ENCODE results near the gene LHX3.

The LHX3 gene

DNA sequence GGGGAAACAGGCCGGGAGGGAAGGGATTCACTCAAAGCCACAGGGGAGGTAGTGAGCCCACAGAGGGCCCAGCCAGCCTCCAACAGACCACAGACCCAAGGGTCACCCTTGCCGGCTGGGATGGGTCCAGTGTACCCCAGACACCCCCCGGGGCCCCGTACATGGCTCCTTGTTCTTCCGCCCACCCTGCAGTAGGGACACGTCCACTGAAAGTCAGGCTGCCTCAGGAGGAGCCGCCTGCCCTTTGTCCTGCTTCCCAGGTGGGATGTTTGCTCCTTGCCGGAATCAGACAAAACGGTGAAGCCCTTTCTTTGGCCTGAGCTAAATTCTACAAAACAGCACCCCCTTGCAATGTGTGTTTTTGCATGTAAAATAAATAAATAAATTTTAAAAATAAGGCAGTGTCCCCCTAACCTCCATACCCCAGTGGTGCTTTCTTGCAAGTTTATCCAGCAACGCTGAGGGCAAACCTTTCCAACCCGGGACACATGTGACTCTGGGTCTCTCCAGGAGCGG lies 25.8 kb downstream of the LHX3 start:
- TF ChIP-seq, protein P1, sequence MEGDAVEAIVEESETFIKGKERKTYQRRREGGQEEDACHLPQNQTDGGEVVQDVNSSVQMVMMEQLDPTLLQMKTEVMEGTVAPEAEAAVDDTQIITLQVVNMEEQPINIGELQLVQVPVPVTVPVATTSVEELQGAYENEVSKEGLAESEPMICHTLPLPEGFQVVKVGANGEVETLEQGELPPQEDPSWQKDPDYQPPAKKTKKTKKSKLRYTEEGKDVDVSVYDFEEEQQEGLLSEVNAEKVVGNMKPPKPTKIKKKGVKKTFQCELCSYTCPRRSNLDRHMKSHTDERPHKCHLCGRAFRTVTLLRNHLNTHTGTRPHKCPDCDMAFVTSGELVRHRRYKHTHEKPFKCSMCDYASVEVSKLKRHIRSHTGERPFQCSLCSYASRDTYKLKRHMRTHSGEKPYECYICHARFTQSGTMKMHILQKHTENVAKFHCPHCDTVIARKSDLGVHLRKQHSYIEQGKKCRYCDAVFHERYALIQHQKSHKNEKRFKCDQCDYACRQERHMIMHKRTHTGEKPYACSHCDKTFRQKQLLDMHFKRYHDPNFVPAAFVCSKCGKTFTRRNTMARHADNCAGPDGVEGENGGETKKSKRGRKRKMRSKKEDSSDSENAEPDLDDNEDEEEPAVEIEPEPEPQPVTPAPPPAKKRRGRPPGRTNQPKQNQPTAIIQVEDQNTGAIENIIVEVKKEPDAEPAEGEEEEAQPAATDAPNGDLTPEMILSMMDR (conservative IDR thresholded peaks at IDR 0.05; ENCODE audit: low read length) = no peak
- no peak overlapping the region for H3K4me3 ChIP-seq (ENCODE audit: low read length)
- DNase-seq (ENCODE audit: low read depth) = no peak

DNA sequence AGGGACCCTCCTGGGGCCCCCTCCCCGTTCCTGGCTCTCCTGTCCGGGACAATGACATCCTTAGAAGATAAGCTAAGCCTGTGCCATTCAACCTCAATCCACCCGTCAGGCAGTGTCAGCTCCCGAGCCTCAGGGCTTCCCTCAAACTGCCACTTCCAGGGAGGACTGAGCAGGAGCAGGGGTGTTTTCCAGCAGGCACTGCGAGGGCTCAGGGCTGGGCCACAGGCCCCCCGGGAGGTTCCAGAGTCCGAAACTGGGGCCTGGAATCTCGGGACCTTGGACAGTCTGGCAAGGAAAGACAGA lies 26.2 kb downstream of the LHX3 start:
- no peak for DNase-seq (ENCODE audit: low read depth)
- TF ChIP-seq, protein P1 (conservative IDR thresholded peaks at IDR 0.05; ENCODE audit: low read length) = no peak
- H3K4me3 ChIP-seq (ENCODE audit: low read length) = no peak overlapping the region

DNA sequence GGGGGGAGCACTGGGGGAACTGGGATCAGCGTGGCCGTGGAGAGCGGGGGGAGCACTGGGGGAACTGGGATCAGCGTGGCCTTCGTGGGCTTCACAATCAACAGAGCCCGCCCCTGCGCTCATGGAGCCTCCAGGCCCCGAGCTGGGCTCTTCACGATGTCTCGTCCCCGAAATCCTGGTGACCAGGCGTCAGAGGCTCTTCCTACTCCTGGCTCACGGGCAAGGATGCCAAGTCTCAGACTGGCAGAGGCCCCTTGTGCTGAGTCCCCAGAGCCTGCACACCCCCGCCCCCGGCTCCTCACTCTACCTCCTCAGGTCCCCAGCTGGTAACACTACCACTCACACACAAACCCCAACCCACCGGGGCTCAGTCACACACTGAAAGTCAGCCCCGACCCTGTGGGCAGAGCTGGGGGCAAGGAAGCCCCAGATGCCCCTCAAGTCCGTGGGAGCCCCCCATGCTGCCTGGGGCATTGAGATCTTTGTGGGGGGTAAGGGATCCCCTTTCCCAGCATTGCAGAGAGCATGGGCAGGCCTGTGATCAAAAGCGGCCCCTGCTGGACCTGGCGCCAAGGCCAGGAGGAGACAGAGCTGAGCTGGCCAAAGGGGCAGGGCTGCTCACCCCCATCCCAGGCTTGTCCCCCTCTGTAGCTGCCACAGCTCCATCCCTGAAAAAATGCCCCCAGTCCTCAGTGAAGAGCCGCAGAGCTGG lies 26.7 kb downstream of the LHX3 start:
- TF ChIP-seq, protein P1 (conservative IDR thresholded peaks at IDR 0.05; ENCODE audit: low read length) = no peak

DNA sequence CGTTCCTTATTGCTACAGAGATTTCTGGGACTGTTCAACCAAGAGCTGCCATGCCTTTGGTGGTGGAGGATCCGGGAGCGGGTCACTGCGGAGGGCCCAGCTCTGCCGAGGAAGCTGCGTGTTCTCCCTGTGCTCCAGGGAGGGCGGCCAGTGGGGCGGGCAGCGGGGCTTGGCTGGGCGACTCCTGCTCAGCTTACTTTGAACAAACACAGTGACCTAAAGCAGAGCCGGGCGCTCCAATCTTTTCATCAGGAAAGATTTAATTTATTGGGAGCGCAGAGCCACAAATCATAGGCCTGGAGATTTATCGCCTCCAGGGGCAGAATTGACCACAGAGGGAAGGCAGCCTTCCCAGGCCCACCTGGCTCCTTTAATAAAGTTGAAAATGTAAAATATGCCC lies 27.7 kb downstream of the LHX3 start:
- DNase-seq (ENCODE audit: low read depth) = no peak
- TF ChIP-seq, protein P1 (conservative IDR thresholded peaks at IDR 0.05; ENCODE audit: low read length) = no peak
- no peak overlapping the region for H3K4me3 ChIP-seq (ENCODE audit: low read length)

More for the DNA sequence above, 26.7 kb downstream of the LHX3 start:
- H3K4me3 ChIP-seq (ENCODE audit: low read length) = no peak overlapping the region
- no peak for DNase-seq (ENCODE audit: low read depth)

DNA sequence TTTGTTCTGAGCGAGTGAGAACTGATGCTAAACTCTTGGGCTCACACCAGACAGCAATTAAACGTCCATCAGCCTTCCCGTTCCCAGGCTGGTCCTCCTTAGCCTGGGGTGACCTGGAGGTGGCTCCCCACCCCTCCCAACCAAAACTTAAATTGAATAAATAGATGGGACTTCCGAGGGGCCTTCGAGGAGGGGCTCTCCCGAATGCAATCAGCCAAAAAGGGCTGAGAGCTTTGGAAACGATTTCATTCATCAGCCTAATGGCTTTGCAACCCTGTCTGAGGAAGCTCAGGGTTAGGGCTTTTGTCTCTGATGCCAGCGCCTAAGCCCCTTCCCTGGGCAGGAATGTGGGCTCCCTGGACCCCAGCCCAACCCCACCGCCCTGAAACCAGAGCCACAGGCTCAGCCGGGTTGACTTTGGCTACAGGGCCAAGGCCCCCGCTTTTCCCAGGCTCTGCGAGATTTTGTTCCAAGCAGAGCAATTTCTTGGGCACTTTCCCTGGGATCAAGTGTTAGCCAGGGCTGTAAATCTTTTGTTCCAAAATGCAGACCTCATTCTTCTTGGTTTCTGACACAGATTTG lies 29.2 kb downstream of the LHX3 start:
- no peak for DNase-seq (ENCODE audit: low read depth)
- H3K4me3 ChIP-seq (ENCODE audit: low read length) = no peak overlapping the region
- TF ChIP-seq, protein P1 (conservative IDR thresholded peaks at IDR 0.05; ENCODE audit: low read length) = no peak

DNA sequence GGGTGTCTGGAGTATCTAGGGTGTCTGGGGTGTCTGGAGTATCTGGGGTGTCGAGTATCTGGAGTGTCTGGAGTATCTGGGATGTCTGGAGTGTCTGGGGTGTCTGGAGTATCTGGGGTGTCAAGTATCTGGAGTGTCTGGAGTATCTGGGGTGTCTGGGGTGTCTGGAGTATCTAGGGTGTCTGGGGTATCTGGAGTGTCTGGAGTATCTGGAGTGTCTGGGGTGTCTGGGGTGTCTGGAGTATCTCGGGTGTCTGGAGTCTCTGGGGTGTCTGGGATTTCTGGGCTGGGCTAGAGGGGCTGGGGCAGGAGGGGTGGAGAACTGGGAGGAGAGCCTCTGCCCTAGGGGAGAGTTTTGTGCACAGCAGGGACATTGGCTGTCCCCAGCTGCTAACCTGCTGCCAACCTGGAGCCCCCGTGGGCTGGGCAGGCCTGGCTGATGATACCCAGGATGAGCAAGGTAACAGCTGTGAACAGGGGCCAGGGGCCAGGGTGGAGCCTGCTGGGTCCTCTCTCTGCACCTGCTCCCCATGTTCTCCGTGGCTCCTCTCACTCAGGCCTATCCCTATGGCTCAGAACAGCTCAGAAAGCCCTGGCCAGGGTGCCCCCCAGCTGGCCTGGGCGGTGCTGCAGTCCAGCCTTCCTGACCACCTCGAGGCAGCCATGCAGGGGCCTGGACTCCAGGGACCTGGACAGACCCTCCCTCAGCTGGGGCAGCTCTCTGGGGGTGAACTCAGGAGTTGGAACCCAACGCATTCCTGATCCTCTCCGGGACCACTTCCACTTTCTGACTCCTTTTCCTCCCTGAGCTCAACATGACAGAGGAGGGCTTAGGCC lies 29.9 kb downstream of the LHX3 start:
- DNase-seq (ENCODE audit: low read depth) = no peak
- H3K4me3 ChIP-seq (ENCODE audit: low read length) = no peak overlapping the region
- TF ChIP-seq, protein P1 (conservative IDR thresholded peaks at IDR 0.05; ENCODE audit: low read length) = no peak

All from AG10803 (cell line).